K562 (cell line): ENCODE data around the gene RSPH9. TPM values are rescaled to one million over a fixed set of nuclear protein-coding genes. Genes with fewer than 3 reads are reported as not detected.

Experiments
- ATF1 ChIP-seq, 2 experiments: fragments of 450-650 bp in 1 of 2; IDR thresholded peaks; 2 replicates each; pipeline ENCODE4 v1.6.1; 2016; ENCODE audit warnings: missing compliant biosample characterization in 1 of 2, missing genetic modification characterization in 1 of 2
- HLTF ChIP-seq: fragments of 450-650 bp; IDR thresholded peaks from 2 replicates; pipeline ENCODE4 v1.6.1; 2016
- MCM2 ChIP-seq: fragments of 450-650 bp; IDR thresholded peaks from 2 replicates; pipeline ENCODE4 v1.6.1; 2017; ENCODE audit warnings: low read depth, mild to moderate bottlenecking
- MTA3 ChIP-seq: fragments of 450-650 bp; formaldehyde crosslinking; IDR thresholded peaks from 2 replicates; pipeline ENCODE4 v1.6.1; 2017; ENCODE audit warnings: mild to moderate bottlenecking, borderline replicate concordance
- PTRF ChIP-seq: fragments of 450-650 bp; IDR thresholded peaks from 2 replicates; pipeline ENCODE4 v1.6.1; 2016; ENCODE audit warnings: mild to moderate bottlenecking, missing genetic modification characterization, missing compliant biosample characterization
- TAF1 ChIP-seq: IDR thresholded peaks from 2 replicates; pipeline ENCODE4 v1.6.1; 2011; ENCODE audit warnings: mild to moderate bottlenecking, low read length, moderate library complexity; ENCODE audit not compliant: insufficient read depth, control insufficient read depth, severe bottlenecking; ENCODE audit errors: extremely low read depth
- polyA plus RNA-seq, 8 experiments: library from polyadenylated mRNA; depleted of rRNA in 4 of 8; stranded (reverse) in 5 of 8; unstranded in 3 of 8; fragments of >200 nt; fragmentation: Nextera tagmentation in 2 of 8; fragmentation: Illumina TruSeq in 1 of 8; extraction: Ambion mirVana in 2 of 8; extraction: Trizol in 1 of 8; gene quantifications; 2 replicates each; pipeline versions ENCODE4 v1.2.1 to v1.2.3, GENCODE V29; 2011 to 2014; ENCODE audit warnings: inconsistent platforms in 1 of 8, missing spikeins in 1 of 8
- total RNA-seq, 7 experiments: library from RNA; depleted of rRNA in 6 of 7; stranded (reverse); fragments of >200 nt in 6 of 7; fragmentation: Illumina TruSeq in 2 of 7; extraction: Trizol in 2 of 7; gene quantifications; 2 replicates each; pipeline versions ENCODE4 v1.2.1 to v1.2.3, GENCODE V29; 2011 to 2021; ENCODE audit warnings: low replicate concordance in 1 of 7
- TF ChIP-seq, protein P1 (sequence below), 3 experiments: fragments of 200-800 bp in 1 of 3; sonication (Bioruptor generic) in 1 of 3; sonication (generic) in 1 of 3; formaldehyde crosslinking in 1 of 3; IDR thresholded peaks; 2 replicates each; pipeline versions ENCODE4 v1.6.1 to v1.8.0; 2016 to 2022; ENCODE audit warnings: mild to moderate bottlenecking in 2 of 3, missing compliant biosample characterization in 2 of 3, missing genetic modification characterization in 2 of 3, missing genetic modification reagents in 1 of 3
- TF ChIP-seq, protein P2 (sequence below), 2 experiments: IDR thresholded peaks; 2 replicates each; pipeline ENCODE4 v1.6.1; 2011; ENCODE audit warnings: borderline replicate concordance in 1 of 2, control low read depth in 1 of 2, low read depth in 1 of 2, low read length in 1 of 2, mild to moderate bottlenecking in 1 of 2, mixed read lengths in 1 of 2, moderate library complexity in 1 of 2; ENCODE audit not compliant: insufficient read depth in 1 of 2, insufficient read length in 1 of 2, poor library complexity in 1 of 2, severe bottlenecking in 1 of 2; ENCODE audit errors: extremely low read depth in 1 of 2
- TF ChIP-seq, protein P3 (sequence below): sonication (generic); formaldehyde crosslinking; IDR thresholded peaks from 2 replicates; pipeline ENCODE4 v1.8.0; 2022; ENCODE audit warnings: mild to moderate bottlenecking, missing genetic modification reagents
- TF ChIP-seq, protein P4 (sequence below): fragments of 200-800 bp; sonication (Bioruptor generic); IDR thresholded peaks from 2 replicates; pipeline ENCODE4 v1.6.1; 2017; ENCODE audit warnings: missing genetic modification characterization, missing compliant biosample characterization
- TF ChIP-seq, protein P5 (sequence below): fragments of 450-650 bp; IDR thresholded peaks from 2 replicates; pipeline ENCODE4 v1.7.1; 2018; ENCODE audit warnings: mild to moderate bottlenecking, low read depth; ENCODE audit not compliant: partially characterized antibody
- TF ChIP-seq, protein P6 (sequence below), 2 experiments: fragments of 150-350 bp in 1 of 2; IDR thresholded peaks; 2 replicates each; pipeline ENCODE4 v1.6.1; 2012 to 2016; ENCODE audit warnings: low read depth in 2 of 2, low read length in 2 of 2, mild to moderate bottlenecking in 1 of 2, moderate library complexity in 1 of 2

The RSPH9 gene
- total and polyA plus RNA-seq, 9 of the 15 experiments (the other 6 are each of a cell fraction or from before 2014, with no cell fraction given): 0.05 to 0.60 (median 0.39) TPM; not detected in 6

DNA sequence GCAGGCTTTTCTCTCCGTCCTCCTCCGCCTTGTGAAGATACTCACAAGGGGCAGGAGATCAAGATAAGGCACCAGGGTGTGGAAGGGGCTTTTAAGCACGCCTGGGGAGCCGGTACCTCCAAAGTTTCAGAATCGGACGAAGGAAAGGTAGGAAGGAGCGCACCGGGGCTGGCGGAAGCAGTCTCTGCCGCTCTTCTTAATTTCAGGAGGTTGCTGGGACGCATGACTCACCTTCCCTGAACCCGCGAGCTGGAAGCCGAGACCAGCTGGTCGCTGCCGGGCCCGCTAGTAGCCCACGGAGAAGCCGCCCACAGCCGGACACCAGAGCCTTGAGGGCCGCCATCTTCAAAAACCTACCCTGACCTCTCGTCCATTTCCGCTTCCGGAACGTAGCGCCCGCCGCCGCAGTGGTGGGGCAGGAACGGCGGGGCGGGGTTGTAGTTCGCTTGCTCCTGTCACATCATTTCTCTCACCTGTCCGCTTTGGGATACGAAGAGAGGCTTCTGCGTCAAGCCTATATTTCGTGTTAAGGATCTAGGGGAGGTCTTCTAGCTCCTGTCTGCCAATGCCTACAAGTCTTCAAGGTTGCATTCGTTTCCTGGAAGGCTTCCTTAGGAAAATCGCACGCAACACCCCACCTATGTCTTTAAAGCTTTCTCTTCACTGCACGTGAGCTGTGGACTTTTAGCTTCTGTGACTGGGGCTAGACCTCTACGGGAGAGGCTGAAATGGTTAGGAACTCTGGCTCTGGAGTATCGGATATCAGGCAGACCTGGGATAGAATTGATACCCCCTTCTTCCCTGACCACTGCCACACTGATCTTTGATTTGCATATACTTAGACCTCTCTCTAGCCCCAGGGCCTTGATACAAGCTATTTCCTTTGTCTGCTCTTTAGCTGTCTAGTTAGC, 42.9 kb downstream of the RSPH9 start, which contains the start of gene MRPS18A (continued):
- TF ChIP-seq, protein P1, sequence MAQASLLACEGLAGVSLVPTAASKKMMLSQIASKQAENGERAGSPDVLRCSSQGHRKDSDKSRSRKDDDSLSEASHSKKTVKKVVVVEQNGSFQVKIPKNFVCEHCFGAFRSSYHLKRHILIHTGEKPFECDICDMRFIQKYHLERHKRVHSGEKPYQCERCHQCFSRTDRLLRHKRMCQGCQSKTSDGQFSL (CRISPR knock-in tag; IDR thresholded peaks at IDR 0.05): 0 out of 2 replicates have a peak, but pooled peaks have one; percentile 29
- TF ChIP-seq, protein P1 (tag; IDR thresholded peaks at IDR 0.05): no peak
- TF ChIP-seq, protein P2, sequence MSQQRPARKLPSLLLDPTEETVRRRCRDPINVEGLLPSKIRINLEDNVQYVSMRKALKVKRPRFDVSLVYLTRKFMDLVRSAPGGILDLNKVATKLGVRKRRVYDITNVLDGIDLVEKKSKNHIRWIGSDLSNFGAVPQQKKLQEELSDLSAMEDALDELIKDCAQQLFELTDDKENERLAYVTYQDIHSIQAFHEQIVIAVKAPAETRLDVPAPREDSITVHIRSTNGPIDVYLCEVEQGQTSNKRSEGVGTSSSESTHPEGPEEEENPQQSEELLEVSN (IDR thresholded peaks at IDR 0.05; ENCODE audit: borderline replicate concordance in 1 of 2, extremely low read depth in 1 of 2, insufficient read depth in 1 of 2, insufficient read length in 1 of 2, low read depth in 1 of 2, low read length in 1 of 2, poor library complexity in 1 of 2, severe bottlenecking in 1 of 2): no peak
- TF ChIP-seq ATF1 (CRISPR knock-in tag; IDR thresholded peaks at IDR 0.05) (0 out of 2 replicates have a peak, but pooled peaks have one; percentile 17), ATF1 (tag; IDR thresholded peaks at IDR 0.05) (peak; percentile 71), MCM2 (no peak), PTRF (tag) (no peak), HLTF (no peak), TAF1 (peak; percentile 98), MTA3 (peak; percentile 82)
- TF ChIP-seq, protein P3, sequence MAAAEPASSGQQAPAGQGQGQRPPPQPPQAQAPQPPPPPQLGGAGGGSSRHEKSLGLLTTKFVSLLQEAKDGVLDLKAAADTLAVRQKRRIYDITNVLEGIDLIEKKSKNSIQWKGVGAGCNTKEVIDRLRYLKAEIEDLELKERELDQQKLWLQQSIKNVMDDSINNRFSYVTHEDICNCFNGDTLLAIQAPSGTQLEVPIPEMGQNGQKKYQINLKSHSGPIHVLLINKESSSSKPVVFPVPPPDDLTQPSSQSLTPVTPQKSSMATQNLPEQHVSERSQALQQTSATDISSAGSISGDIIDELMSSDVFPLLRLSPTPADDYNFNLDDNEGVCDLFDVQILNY (CRISPR knock-in tag): peak; percentile 55; the same call in 1 of the 2 replicates
- TF ChIP-seq, protein P4, sequence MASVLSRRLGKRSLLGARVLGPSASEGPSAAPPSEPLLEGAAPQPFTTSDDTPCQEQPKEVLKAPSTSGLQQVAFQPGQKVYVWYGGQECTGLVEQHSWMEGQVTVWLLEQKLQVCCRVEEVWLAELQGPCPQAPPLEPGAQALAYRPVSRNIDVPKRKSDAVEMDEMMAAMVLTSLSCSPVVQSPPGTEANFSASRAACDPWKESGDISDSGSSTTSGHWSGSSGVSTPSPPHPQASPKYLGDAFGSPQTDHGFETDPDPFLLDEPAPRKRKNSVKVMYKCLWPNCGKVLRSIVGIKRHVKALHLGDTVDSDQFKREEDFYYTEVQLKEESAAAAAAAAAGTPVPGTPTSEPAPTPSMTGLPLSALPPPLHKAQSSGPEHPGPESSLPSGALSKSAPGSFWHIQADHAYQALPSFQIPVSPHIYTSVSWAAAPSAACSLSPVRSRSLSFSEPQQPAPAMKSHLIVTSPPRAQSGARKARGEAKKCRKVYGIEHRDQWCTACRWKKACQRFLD (CRISPR knock-in tag): peak; percentile 75
- TF ChIP-seq, protein P5, sequence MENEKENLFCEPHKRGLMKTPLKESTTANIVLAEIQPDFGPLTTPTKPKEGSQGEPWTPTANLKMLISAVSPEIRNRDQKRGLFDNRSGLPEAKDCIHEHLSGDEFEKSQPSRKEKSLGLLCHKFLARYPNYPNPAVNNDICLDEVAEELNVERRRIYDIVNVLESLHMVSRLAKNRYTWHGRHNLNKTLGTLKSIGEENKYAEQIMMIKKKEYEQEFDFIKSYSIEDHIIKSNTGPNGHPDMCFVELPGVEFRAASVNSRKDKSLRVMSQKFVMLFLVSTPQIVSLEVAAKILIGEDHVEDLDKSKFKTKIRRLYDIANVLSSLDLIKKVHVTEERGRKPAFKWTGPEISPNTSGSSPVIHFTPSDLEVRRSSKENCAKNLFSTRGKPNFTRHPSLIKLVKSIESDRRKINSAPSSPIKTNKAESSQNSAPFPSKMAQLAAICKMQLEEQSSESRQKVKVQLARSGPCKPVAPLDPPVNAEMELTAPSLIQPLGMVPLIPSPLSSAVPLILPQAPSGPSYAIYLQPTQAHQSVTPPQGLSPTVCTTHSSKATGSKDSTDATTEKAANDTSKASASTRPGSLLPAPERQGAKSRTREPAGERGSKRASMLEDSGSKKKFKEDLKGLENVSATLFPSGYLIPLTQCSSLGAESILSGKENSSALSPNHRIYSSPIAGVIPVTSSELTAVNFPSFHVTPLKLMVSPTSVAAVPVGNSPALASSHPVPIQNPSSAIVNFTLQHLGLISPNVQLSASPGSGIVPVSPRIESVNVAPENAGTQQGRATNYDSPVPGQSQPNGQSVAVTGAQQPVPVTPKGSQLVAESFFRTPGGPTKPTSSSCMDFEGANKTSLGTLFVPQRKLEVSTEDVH: peak; percentile 70
- TF ChIP-seq, protein P6, sequence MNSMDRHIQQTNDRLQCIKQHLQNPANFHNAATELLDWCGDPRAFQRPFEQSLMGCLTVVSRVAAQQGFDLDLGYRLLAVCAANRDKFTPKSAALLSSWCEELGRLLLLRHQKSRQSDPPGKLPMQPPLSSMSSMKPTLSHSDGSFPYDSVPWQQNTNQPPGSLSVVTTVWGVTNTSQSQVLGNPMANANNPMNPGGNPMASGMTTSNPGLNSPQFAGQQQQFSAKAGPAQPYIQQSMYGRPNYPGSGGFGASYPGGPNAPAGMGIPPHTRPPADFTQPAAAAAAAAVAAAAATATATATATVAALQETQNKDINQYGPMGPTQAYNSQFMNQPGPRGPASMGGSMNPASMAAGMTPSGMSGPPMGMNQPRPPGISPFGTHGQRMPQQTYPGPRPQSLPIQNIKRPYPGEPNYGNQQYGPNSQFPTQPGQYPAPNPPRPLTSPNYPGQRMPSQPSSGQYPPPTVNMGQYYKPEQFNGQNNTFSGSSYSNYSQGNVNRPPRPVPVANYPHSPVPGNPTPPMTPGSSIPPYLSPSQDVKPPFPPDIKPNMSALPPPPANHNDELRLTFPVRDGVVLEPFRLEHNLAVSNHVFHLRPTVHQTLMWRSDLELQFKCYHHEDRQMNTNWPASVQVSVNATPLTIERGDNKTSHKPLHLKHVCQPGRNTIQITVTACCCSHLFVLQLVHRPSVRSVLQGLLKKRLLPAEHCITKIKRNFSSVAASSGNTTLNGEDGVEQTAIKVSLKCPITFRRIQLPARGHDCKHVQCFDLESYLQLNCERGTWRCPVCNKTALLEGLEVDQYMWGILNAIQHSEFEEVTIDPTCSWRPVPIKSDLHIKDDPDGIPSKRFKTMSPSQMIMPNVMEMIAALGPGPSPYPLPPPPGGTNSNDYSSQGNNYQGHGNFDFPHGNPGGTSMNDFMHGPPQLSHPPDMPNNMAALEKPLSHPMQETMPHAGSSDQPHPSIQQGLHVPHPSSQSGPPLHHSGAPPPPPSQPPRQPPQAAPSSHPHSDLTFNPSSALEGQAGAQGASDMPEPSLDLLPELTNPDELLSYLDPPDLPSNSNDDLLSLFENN (IDR thresholded peaks at IDR 0.05; ENCODE audit: low read depth in 2 of 2, low read length in 2 of 2): 0 out of 4 replicates have a peak, but pooled peaks of 1 of the 2 experiments have one; percentile 18
